KMS-11 (cell line): ENCODE results near the gene CACNA1I.

ENCODE experiments used
- H2AFZ ChIP-seq: fragments of 200-600 bp; sonication (generic); 2 replicates; pipeline ENCODE4 v1.6.1; 2016; ENCODE audit warnings: antibody characterized with exemption, mixed run types, low read depth
- H3K27ac ChIP-seq: fragments of 200-600 bp; sonication (generic); 2 replicates; pipeline ENCODE4 v1.6.1; 2016; ENCODE audit warnings: mild to moderate bottlenecking, mixed run types
- H3K27me3 ChIP-seq: fragments of 200-600 bp; sonication (generic); 2 replicates; pipeline ENCODE4 v1.6.1; 2017; ENCODE audit warnings: mild to moderate bottlenecking, low read depth, mixed run types, moderate library complexity; ENCODE audit not compliant: insufficient read depth
- H3K36me3 ChIP-seq: fragments of 200-600 bp; sonication (generic); 2 replicates; pipeline ENCODE4 v1.6.1; 2017; ENCODE audit warnings: mild to moderate bottlenecking, mixed run types; ENCODE audit not compliant: insufficient read depth
- H3K4me1 ChIP-seq: fragments of 200-600 bp; sonication (generic); 2 replicates; pipeline ENCODE4 v1.6.1; 2016; ENCODE audit warnings: mild to moderate bottlenecking, low read depth, mixed run types; ENCODE audit not compliant: poor library complexity, severe bottlenecking
- H3K4me2 ChIP-seq: fragments of 200-600 bp; sonication (generic); 2 replicates; pipeline ENCODE4 v1.7.0; 2016; ENCODE audit warnings: mild to moderate bottlenecking, mixed run types
- H3K4me3 ChIP-seq: fragments of 200-600 bp; sonication (generic); IDR thresholded peaks from 2 replicates; pipeline ENCODE4 v1.6.1; 2017; ENCODE audit warnings: low read depth, low read length, mixed read lengths; ENCODE audit not compliant: insufficient read depth
- H3K79me2 ChIP-seq: fragments of 200-600 bp; sonication (generic); 2 replicates; pipeline ENCODE4 v1.6.1; 2016; ENCODE audit warnings: low read depth, mixed run types; ENCODE audit not compliant: insufficient read depth
- H3K9ac ChIP-seq: fragments of 200-600 bp; sonication (generic); 2 replicates; pipeline ENCODE4 v1.6.1; 2016; ENCODE audit warnings: mild to moderate bottlenecking, mixed run types
- H4K20me1 ChIP-seq: fragments of 200-600 bp; sonication (generic); 2 replicates; pipeline ENCODE4 v1.6.1; 2016; ENCODE audit warnings: mild to moderate bottlenecking, mixed run types; ENCODE audit not compliant: insufficient read depth
- CTCF ChIP-seq: fragments of 200-600 bp; sonication (generic); conservative IDR thresholded peaks from 2 replicates; pipeline ENCODE4 v1.6.1; 2017; ENCODE audit warnings: low read depth, mild to moderate bottlenecking, antibody characterized with exemption, low read length, moderate library complexity, mixed read lengths

CACNA1I gene

GRCh38 chr22:39592081-39593065 lies 21.8 kb downstream of the CACNA1I start:
- H3K4me3 ChIP-seq, result no peak overlapping the region
- H4K20me1 ChIP-seq, result no peaks in the 10 kb centered on the region
- no peak overlapping the region for H3K4me2 ChIP-seq
- H3K27ac ChIP-seq, result no peak overlapping the region
- H3K9ac ChIP-seq, result no peak overlapping the region
- no peak overlapping the region for H2AFZ ChIP-seq
- no peaks in the 10 kb centered on the region for H3K79me2 ChIP-seq
- peaks cover 58% of the 10 kb centered on the region for H3K27me3 ChIP-seq
- TF ChIP-seq CTCF, result no peak
- H3K36me3 ChIP-seq, result no peaks in the 10 kb centered on the region
- no peaks in the 10 kb centered on the region for H3K4me1 ChIP-seq

- Histone ChIP-seq H4K20me1 (no peaks in the 10 kb centered on the region), H3K4me3 (no peak overlapping the region), H3K79me2 (no peaks in the 10 kb centered on the region), H3K27me3 (peaks cover 64% of the 10 kb centered on the region), H3K9ac (no peak overlapping the region), H3K36me3 (no peaks in the 10 kb centered on the region), H2AFZ (no peak overlapping the region), H3K27ac (no peak overlapping the region), H3K4me1 (no peaks in the 10 kb centered on the region), H3K4me2 (no peak overlapping the region)
- TF ChIP-seq CTCF, result no peak
Measured at GRCh38 chr22:39593066-39593930, 22.7 kb downstream of the CACNA1I start.

GRCh38 chr22:39593931-39594285 lies 23.4 kb downstream of the CACNA1I start:
- no peak overlapping the region for H3K4me3 ChIP-seq
- TF ChIP-seq CTCF, result no peak
- no peak overlapping the region for H3K9ac ChIP-seq
- H2AFZ ChIP-seq, result no peak overlapping the region
- no peak overlapping the region for H3K27ac ChIP-seq
- peaks cover 64% of the 10 kb centered on the region for H3K27me3 ChIP-seq
- no peaks in the 10 kb centered on the region for H3K36me3 ChIP-seq
- no peaks in the 10 kb centered on the region for H3K4me1 ChIP-seq
- no peak overlapping the region for H3K4me2 ChIP-seq
- H3K79me2 ChIP-seq, result no peaks in the 10 kb centered on the region
- no peaks in the 10 kb centered on the region for H4K20me1 ChIP-seq

- H3K9ac ChIP-seq, result no peak overlapping the region
- no peaks in the 10 kb centered on the region for H4K20me1 ChIP-seq
- H3K4me3 ChIP-seq, result no peak overlapping the region
- H3K4me1 ChIP-seq, result no peaks in the 10 kb centered on the region
- no peak overlapping the region for H3K4me2 ChIP-seq
- TF ChIP-seq CTCF, result no peak
- H3K79me2 ChIP-seq, result no peaks in the 10 kb centered on the region
- peaks cover 64% of the 10 kb centered on the region for H3K27me3 ChIP-seq
- H3K27ac ChIP-seq, result no peak overlapping the region
- H3K36me3 ChIP-seq, result no peaks in the 10 kb centered on the region
- H2AFZ ChIP-seq, result no peak overlapping the region
Measured at GRCh38 chr22:39594411-39594810, 23.9 kb downstream of the CACNA1I start.
